ENCODE measurements around the gene MAP3K21.

The MAP3K21 gene

DNA sequence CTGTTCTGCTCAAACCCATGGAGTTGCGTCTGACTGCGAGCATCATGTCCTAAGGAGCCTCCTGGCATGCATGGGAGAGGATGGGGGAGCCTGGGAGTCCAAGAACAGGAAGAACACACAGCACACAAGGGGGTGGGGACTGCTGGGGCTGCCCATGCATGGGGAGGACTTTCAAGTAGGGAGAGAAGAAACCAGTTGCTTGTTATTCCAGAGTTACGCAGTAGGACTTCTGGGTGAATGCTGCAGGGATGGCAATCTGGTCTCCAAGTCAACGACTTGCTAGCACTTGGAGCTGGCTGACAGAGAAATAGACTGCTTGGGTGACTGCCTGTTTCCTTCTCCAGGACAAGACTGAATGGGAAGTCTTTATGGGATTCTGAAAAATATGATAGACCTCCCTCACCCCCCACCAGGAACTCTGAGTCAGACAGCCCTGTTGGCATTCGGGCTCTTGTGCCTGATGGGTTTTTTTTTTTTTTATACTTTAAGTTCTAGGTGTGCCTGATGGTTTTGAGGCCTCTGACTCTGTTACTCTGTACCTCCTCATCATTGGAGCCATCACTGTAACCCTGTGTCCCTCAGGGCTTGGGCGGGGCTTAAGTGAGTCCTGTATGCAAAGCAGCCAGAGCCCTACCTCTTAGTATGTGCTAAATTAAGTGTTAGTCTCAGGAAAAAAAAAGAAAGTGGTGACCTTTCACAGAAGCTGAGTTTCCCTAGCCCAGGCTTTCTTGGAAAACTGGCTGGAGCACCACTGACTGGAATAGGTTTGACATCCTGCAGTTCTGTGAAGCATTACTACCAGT lies 30.3 kb downstream of the MAP3K21 start:
- intact Hi-C loops (cut with DNase I), result no loop called here
- no peak for DNase-seq

GRCh38 chr1:233359431-233359830 lies 31.9 kb downstream of the MAP3K21 start:
- DNase-seq, result no peak
- intact Hi-C loops (cut with DNase I), result no loop called here

DNA sequence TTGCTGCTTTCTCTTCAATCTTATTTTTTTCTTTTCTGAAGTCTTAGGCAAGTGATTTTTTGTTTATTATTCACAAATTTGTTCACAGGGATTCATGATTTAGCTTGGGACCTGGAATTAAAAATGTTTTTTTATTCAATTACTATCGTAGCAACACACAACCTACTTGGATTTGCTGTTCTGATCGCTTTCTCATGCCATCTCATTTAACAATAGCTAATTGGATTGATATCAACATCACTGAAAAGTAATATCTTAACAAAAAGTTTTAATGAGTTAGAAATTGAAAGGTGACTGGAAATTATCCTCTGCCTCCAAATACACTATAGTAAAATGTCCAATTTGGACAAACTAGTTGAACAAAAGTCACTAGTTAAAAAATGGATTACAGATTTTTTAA lies 32.4 kb downstream of the MAP3K21 start:
- intact Hi-C loops (cut with DNase I), result no loop called here
- DNase-seq, result no peak

DNA sequence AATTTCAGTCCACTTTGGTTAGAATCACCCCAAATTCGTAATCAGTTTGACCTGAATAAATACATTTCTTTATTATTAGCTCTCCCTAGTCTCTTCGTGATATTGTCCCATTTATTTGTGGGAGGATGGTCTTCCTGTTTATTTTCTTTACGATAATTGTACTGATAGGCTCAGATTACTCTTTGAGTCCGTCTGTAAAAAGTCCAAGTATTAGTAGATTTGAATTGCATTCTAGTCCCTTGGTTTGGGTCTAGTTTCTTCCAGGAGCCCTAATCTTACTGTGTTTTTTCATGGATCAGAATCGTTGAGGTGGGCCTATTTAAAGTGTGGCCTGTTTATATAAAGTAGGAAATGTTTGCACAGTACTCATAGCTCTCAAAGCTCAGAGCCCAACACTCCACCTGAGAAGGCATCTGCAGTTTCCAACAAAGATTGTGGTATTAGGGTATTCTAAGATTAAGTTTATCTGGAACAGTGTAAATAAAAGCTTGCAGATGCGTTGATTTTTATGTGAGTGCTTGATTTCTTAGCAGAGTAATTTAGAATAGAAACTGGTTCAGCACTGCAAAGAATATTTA lies 33.1 kb downstream of the MAP3K21 start:
- DNase-seq, result no peak
- intact Hi-C loops (cut with DNase I), result no loop called here

DNA sequence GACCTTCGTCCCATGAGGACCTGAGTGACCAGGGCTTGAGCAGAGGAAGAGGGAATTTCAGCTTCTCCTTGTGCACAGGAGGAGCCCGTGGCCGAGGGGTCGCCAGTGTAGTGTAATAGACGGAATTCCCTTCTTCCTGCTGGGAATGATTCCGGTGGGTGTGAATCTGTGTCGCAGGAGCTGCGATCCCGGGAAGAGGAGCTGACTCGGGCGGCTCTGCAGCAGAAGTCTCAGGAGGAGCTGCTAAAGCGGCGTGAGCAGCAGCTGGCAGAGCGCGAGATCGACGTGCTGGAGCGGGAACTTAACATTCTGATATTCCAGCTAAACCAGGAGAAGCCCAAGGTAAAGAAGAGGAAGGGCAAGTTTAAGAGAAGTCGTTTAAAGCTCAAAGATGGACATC lies 34.4 kb downstream of the MAP3K21 start:
- DNase-seq, result peak in 2 of 10 donors; percentile 66 to 78
- intact Hi-C loops (cut with DNase I), result no loop called here

DNA sequence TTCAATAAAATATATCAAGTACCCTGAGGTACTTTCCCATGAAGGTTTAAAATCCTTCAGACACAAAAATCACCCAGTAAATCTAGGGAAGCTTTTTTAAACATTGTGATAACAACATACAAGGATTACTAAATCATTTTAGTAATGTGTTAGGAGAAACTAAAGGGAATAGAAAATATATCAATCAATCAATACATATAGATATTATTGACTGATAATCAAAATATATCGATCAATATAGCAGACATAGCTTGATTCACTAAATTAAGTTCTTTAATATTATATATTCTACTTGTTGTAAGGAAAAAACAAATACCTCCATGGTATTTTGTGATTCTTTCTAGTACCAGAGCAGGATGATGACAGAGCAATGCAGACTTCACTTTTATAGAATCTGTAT lies 35.2 kb downstream of the MAP3K21 start:
- no peak for DNase-seq
- intact Hi-C loops (cut with DNase I), result no loop called here

DNA sequence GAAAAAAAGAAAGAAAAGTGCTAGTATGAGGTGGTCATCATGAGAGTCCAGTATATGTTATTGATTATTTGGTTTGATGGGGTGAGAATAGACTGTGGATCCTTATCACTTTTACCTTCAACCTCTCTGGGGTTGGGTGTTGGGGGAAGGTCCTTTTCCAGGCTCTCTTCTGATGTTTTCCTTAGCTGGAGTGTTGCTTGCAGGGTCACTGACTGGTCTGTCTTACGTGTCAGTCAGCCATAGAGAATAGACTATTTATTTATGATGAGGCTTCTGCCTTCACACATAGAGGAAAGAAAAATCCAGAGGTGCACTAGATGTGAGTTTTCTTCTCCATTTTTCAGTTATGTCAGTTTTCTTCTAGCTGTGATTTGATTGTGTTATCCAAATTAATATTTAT lies 36.5 kb downstream of the MAP3K21 start:
- intact Hi-C loops (cut with DNase I), result no loop called here
- DNase-seq, result no peak

DNA sequence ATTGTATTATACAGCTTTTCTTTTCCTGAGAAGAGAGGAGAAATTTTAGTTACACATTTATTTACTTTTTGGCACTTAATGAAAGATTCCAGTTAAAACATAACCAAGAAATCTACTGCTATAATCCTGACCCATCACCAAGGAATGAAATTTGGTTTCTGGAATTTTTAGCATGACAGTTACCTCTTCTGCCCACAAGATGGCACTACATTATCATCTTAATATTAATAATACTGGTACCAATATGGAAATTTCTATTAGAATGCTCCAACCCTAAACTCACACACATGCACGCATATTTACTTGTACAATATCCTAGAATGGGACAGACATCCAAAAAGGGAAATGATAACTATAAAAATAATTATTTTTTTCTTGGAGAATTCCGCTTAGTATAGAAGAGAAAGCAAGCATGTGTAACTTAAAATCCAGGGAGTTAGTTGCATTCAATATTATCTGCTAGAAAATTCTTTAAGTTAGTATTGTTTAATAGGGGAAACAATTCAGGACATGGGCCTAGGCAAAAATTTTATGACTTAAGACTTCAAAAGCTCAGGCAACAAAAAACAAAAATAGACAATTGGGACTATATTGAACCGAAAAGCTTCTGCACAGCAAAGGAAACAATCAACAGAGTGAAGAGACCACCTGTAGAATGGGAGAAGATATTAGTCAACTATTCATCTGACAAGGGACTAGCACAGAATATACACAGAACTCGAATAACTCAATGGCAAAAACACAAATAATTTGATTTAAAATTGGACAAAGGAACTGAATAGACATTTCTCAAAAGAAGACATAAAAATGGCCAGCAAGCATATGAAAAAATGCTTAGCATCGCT lies 37.4 kb downstream of the MAP3K21 start:
- intact Hi-C loops (cut with DNase I), result no loop called here
- DNase-seq, result no peak

- no peak for DNase-seq
- intact Hi-C loops (cut with DNase I), result no loop called here
These were observed 39.1 kb downstream of the MAP3K21 start for GRCh38 chr1:233366575-233366974.

- no peak for DNase-seq
- intact Hi-C loops (cut with DNase I), result no loop called here
These were observed 39.7 kb downstream of the MAP3K21 start for GRCh38 chr1:233367057-233367803.

DNA sequence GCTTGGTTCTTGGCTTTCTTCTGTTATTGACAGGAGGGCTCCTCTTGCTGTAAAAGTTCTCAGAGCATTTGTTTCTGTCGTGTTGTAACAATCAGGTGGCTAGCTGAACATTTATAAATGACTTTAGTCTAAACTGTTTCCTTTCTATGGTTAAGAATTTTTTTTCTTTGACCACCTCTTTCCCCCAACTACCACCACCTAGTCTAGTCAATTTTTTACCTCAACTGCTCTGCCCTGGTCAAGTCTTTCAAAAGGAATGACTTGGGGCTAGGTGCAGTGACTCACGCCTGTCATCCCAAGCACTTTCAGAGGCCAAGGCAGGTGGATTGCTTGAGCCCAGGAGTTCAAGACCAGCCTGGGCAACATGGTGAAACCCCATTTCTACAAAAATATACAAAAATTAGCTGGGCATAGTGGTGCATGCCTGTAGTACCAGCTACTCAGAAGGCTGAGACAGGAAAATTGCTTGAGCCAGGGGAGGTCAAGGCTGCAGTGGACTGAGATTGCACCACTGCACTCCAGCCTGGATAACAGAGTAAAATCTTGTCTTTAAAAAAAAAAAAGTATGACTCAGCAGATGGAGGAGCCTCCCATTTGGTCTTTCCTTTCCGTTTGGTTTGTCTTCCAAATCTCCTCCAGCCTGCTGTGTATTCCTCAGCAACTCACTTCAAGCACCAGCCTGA lies 40.7 kb downstream of the MAP3K21 start:
- intact Hi-C loops (cut with DNase I), result no loop called here
- no peak for DNase-seq

- DNase-seq, result no peak
- intact Hi-C loops (cut with DNase I), result no loop called here
These were observed 41.2 kb downstream of the MAP3K21 start for GRCh38 chr1:233368789-233369130.

- no peak for DNase-seq
- intact Hi-C loops (cut with DNase I), result no loop called here
These were observed 44.9 kb downstream of the MAP3K21 start for GRCh38 chr1:233372218-233373120.

GRCh38 chr1:233373226-233373625 lies 45.7 kb downstream of the MAP3K21 start:
- no peak for DNase-seq
- intact Hi-C loops (cut with DNase I), result no loop called here

DNA sequence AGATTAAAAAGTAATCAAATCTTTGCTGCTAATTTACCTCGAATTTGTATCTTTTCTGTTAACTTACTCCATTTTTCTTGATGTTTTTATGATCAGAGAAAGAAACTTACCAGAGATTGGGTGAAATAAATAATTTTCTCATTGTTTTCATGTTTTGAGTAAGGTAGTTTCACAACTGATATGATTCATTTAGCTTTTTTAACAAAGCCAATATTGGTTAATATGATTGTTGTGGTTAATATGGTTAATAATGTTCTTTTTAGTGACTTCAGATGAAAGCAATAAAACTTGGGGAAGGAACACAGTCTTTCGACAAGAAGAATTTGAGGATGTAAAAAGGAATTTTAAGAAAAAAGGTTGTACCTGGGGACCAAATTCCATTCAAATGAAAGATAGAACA lies 48.1 kb downstream of the MAP3K21 start:
- intact Hi-C loops (cut with DNase I), result no loop called here
- no peak for DNase-seq

GRCh38 chr1:233376382-233377110 lies 49.0 kb downstream of the MAP3K21 start:
- intact Hi-C loops (cut with DNase I), result no loop called here
- no peak for DNase-seq

- peak in 3 of 10 donors; percentile 14 to 81 (median 69) for DNase-seq
- intact Hi-C loops (cut with DNase I), result no loop called here
These were observed 52.4 kb downstream of the MAP3K21 start for GRCh38 chr1:233379869-233380438.

DNA sequence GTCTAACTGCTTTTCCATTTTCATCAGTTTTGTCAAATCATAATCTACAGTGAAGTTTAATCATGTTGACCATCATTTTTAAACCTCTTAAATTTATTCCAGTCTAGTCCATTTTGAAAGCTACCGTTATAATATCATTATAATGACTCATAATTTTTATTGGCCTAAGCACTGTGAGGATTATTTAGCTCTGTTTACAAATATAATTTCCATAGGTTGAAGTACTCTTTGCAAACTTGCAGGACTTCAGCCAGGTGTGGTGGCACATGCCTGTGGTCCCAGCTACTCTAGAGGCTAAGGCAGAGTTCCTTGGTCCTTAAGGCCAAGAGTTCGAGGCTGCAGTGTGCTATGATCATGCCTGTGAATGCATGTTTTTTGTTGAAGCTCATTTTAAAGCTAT lies 54.3 kb downstream of the MAP3K21 start:
- no peak for DNase-seq
- intact Hi-C loops (cut with DNase I), result no loop called here
